ENCODE results near the gene C22orf31. TPM values are rescaled to one million over a fixed set of nuclear protein-coding genes. Genes with fewer than 3 reads are reported as not detected.
A peak's percentile ranks its signal among the peaks of the same experiment; 100 is the strongest.

C22orf31 gene
- total RNA-seq, 1 donor: not detected

GRCh38 chr22:29011240-29012100 is 50.2 kb downstream of the C22orf31 start:
- TF ChIP-seq CTCF (IDR thresholded peaks at IDR 0.05; ENCODE audit: insufficient read depth, low read length): no peak
- DNase-seq (ENCODE audit: low read depth): no peak
- no peak overlapping the region for H3K4me3 ChIP-seq (ENCODE audit: low read depth, low read length)

DNA sequence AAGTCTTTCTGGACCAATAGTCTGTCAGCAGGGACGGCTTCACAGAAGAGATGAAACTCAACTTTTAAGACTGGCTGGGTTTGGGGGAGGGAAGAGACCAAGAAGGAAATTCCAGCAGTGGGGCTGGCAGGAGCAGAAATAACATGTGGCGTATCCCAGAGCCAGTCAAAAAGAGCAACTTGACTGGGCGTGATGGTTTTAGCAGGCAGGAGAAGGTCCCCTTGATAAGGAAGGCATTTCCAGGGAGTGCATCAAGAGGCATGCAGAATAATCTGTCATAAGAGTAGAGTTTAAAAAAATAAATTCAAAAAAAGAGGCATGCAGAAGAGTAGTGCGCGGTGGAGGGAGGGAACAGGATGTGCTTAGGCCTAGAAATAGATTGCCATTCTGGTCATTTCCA is 52.5 kb downstream of the C22orf31 start:
- no peak overlapping the region for H3K4me3 ChIP-seq (ENCODE audit: low read depth, low read length)
- TF ChIP-seq CTCF (IDR thresholded peaks at IDR 0.05; ENCODE audit: insufficient read depth, low read length): no peak
- DNase-seq (ENCODE audit: low read depth): peak; percentile 19

Other genes starting within 250 kb of the C22orf31 start
- 3.4 and 4.4 TPM in 2 replicates for gene ZNRF3, start 178.3 kb downstream of the C22orf31 start, total RNA-seq (ENCODE audit: low replicate concordance)
- gene KREMEN1, start 11.2 kb upstream of the C22orf31 start, total RNA-seq (ENCODE audit: low replicate concordance): 2.5 and 5.7 TPM in 2 replicates
- 0.08 TPM in 1 of 2 replicates, not detected in the other for gene EMID1, start 144.1 kb upstream of the C22orf31 start, total RNA-seq (ENCODE audit: low replicate concordance)
- 22.0 and 29.8 TPM in 2 replicates for gene RHBDD3, start 206.2 kb upstream of the C22orf31 start, total RNA-seq (ENCODE audit: low replicate concordance)
- 108 and 176 TPM in 2 replicates for gene EWSR1, start 206.4 kb upstream of the C22orf31 start, total RNA-seq (ENCODE audit: low replicate concordance)
- 5.0 and 15.0 TPM in 2 replicates for gene GAS2L1, start 244.8 kb upstream of the C22orf31 start, total RNA-seq (ENCODE audit: low replicate concordance)

Measured in fibroblast of the aortic adventitia (primary cell).